ENCODE measurements around the gene STON2.

DNA sequence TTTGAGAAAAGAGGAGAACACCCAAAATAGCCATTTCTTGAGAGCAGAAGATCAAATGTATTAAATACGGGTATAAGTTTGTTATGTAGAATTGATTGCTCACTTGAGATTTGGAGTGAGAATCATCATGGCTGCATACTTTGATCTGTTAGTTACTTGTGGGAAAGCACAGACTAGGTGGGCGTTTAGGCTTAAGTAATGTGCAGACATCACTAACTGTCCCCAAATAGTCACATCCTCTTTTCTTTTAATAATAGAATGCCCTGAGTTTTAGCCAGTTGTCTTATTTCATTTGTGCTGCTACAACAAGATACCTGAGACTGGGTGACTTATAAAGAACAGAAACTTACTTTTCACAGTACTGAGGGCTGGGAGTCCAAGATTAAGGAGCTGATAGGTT is 165.0 kb downstream of the STON2 start:
- TF ChIP-seq, protein P1, sequence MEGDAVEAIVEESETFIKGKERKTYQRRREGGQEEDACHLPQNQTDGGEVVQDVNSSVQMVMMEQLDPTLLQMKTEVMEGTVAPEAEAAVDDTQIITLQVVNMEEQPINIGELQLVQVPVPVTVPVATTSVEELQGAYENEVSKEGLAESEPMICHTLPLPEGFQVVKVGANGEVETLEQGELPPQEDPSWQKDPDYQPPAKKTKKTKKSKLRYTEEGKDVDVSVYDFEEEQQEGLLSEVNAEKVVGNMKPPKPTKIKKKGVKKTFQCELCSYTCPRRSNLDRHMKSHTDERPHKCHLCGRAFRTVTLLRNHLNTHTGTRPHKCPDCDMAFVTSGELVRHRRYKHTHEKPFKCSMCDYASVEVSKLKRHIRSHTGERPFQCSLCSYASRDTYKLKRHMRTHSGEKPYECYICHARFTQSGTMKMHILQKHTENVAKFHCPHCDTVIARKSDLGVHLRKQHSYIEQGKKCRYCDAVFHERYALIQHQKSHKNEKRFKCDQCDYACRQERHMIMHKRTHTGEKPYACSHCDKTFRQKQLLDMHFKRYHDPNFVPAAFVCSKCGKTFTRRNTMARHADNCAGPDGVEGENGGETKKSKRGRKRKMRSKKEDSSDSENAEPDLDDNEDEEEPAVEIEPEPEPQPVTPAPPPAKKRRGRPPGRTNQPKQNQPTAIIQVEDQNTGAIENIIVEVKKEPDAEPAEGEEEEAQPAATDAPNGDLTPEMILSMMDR (IDR thresholded peaks at IDR 0.05) = no peak
- no peak for TF ChIP-seq EP300 (IDR thresholded peaks at IDR 0.05)
- no peak for TF ChIP-seq POLR2A (IDR thresholded peaks at IDR 0.05)

Data from ovary (tissue), 3 donors.